HepG2 (cell line): ENCODE results near the gene BAZ1B. TPM values are rescaled to one million over a fixed set of nuclear protein-coding genes. Genes with fewer than 3 reads are reported as not detected.
A peak's percentile ranks its signal among the peaks of the same experiment; 100 is the strongest.

Experiments used
- BCLAF1 ChIP-seq: fragments of 450-650 bp; IDR thresholded peaks from 2 replicates; pipeline ENCODE4 v1.6.1; 2017; ENCODE audit warnings: mild to moderate bottlenecking
- CAMTA2 ChIP-seq: sonication (generic); formaldehyde crosslinking; IDR thresholded peaks from 2 replicates; pipeline ENCODE4 v1.4.0; 2020; ENCODE audit warnings: mild to moderate bottlenecking, missing genetic modification reagents, borderline replicate concordance
- FIP1L1 ChIP-seq: fragments of 200-400 bp; formaldehyde crosslinking; IDR thresholded peaks from 2 replicates; pipeline ENCODE4 v1.6.1; 2018; ENCODE audit warnings: low read depth, mild to moderate bottlenecking, low read length, moderate library complexity, borderline replicate concordance; ENCODE audit not compliant: insufficient read depth
- PAXIP1 ChIP-seq: sonication (generic); formaldehyde crosslinking; conservative IDR thresholded peaks from 2 replicates; pipeline ENCODE4 v1.4.0; 2020; ENCODE audit warnings: mild to moderate bottlenecking, missing genetic modification reagents, moderate library complexity
- PCBP1 ChIP-seq: fragments of 200-400 bp; formaldehyde crosslinking; IDR thresholded peaks from 2 replicates; pipeline ENCODE4 v1.6.1; 2017; ENCODE audit warnings: mild to moderate bottlenecking, low read depth, low read length, borderline replicate concordance
- RNF2 ChIP-seq: fragments of 450-650 bp; conservative IDR thresholded peaks from 2 replicates; pipeline ENCODE4 v1.6.1; 2016; ENCODE audit warnings: low read depth
- SNAPC5 ChIP-seq: sonication (generic); formaldehyde crosslinking; IDR thresholded peaks from 2 replicates; pipeline ENCODE4 v1.8.1; 2023; ENCODE audit warnings: mild to moderate bottlenecking, missing genetic modification reagents, borderline replicate concordance
- SUZ12 ChIP-seq: fragments of 150-350 bp; IDR thresholded peaks from 2 replicates; pipeline ENCODE4 v1.6.1; 2014; ENCODE audit warnings: low read depth, low read length
- ZNF414 ChIP-seq: sonication (generic); formaldehyde crosslinking; IDR thresholded peaks from 2 replicates; pipeline ENCODE4 v1.5.0; 2020; ENCODE audit warnings: missing genetic modification reagents
- ZNF639 ChIP-seq: conservative IDR thresholded peaks from 2 replicates; pipeline ENCODE4 v1.6.1; 2018; ENCODE audit warnings: missing genetic modification reagents
- ZNF646 ChIP-seq: sonication (generic); formaldehyde crosslinking; IDR thresholded peaks from 2 replicates; pipeline ENCODE4 v1.9.0; 2021; ENCODE audit warnings: mild to moderate bottlenecking, missing genetic modification reagents
- polyA plus RNA-seq, 8 experiments: library from polyadenylated mRNA; depleted of rRNA in 3 of 8; stranded (reverse) in 7 of 8; unstranded in 1 of 8; fragments of >200 nt; fragmentation: Illumina TruSeq in 4 of 8; extraction: Trizol in 4 of 8; gene quantifications; 2 replicates each; pipeline versions ENCODE4 v1.2.1 to v1.2.3, GENCODE V29; 2011 to 2016; ENCODE audit warnings: low read depth in 4 of 8, missing spikeins in 1 of 8, mixed read lengths in 1 of 8; ENCODE audit not compliant: insufficient read depth in 1 of 8
- total RNA-seq, 5 experiments: library from RNA; depleted of rRNA; stranded (reverse); fragments of >200 nt; fragmentation: Illumina TruSeq; extraction: Trizol; gene quantifications; 2 replicates each; pipeline ENCODE4 v1.2.3, GENCODE V29; 2016; ENCODE audit warnings: low read depth in 1 of 5

The BAZ1B gene
- total and polyA plus RNA-seq, 2 of the 13 experiments (the other 11 are each of a cell fraction or from before 2014, with no cell fraction given) = 18.6 to 69.4 TPM

GRCh38 chr7:73557397-73558257, 35.5 kb upstream of the BAZ1B start, which contains the start of gene BCL7B (continued):
- TF ChIP-seq ZNF639 (CRISPR knock-in tag) (0 out of 2 replicates have a peak, but pooled peaks have one; percentile 7), SUZ12 (no peak), BCLAF1 (no peak), CAMTA2 (CRISPR knock-in tag) (peak; percentile 99), FIP1L1 (no peak), PAXIP1 (peak; percentile 37; the same call in 1 of the 2 replicates), PCBP1 (no peak), ZNF646 (CRISPR knock-in tag) (0 out of 2 replicates have a peak, but pooled peaks have one; percentile 28), SNAPC5 (CRISPR knock-in tag) (no peak), RNF2 (peak; percentile 88; the same call in 1 of the 2 replicates), ZNF414 (CRISPR knock-in tag) (no peak)
